T-helper 2 cell (primary cell): ENCODE measurements around the gene ABI1.

Source experiments
- DNase-seq, 5 experiments: peaks; one replicate each; pipeline versions ENCODE4 v3.0.0 to v3.0.0-alpha.2; 2012 to 2022

The ABI1 gene

GRCh38 chr10:26854524-26854923 is 6.2 kb downstream of the ABI1 start:
- DNase-seq, result no peak

- peak in 1 of 5 experiments; percentile 34 for DNase-seq
These were observed 16.3 kb downstream of the ABI1 start for GRCh38 chr10:26844396-26844975.

GRCh38 chr10:26843736-26844135 is 17.0 kb downstream of the ABI1 start:
- DNase-seq, result no peak

- peak in 1 of 5 experiments; percentile 6 for DNase-seq
These were observed 18.9 kb downstream of the ABI1 start for GRCh38 chr10:26841733-26842317.

- DNase-seq, result no peak
These were observed 19.6 kb downstream of the ABI1 start for GRCh38 chr10:26840938-26841732.

- no peak for DNase-seq
These were observed 20.7 kb downstream of the ABI1 start for GRCh38 chr10:26839966-26840627.

- DNase-seq, result no peak
These were observed 23.6 kb downstream of the ABI1 start for GRCh38 chr10:26837139-26837538.

- no peak for DNase-seq
These were observed 25.7 kb downstream of the ABI1 start for GRCh38 chr10:26835025-26835424.

- DNase-seq, result no peak
These were observed 27.8 kb downstream of the ABI1 start for GRCh38 chr10:26832960-26833359.

- DNase-seq, result no peak
These were observed 28.8 kb downstream of the ABI1 start for GRCh38 chr10:26831936-26832335.

GRCh38 chr10:26829810-26830515 is 30.8 kb downstream of the ABI1 start:
- DNase-seq, result no peak

GRCh38 chr10:26824015-26824690 is 36.6 kb downstream of the ABI1 start:
- DNase-seq, result no peak

- DNase-seq, result no peak
These were observed 38.8 kb downstream of the ABI1 start for GRCh38 chr10:26821699-26822570.

GRCh38 chr10:26815500-26815899 is 45.3 kb downstream of the ABI1 start:
- no peak for DNase-seq

GRCh38 chr10:26810435-26811026 is 50.2 kb downstream of the ABI1 start:
- DNase-seq, result no peak

GRCh38 chr10:26809973-26810372 is 50.8 kb downstream of the ABI1 start:
- DNase-seq, result no peak

GRCh38 chr10:26807532-26807931 is 53.2 kb downstream of the ABI1 start:
- DNase-seq, result no peak

- DNase-seq, result peak in 1 of 5 experiments; percentile 30
These were observed 54.2 kb downstream of the ABI1 start for GRCh38 chr10:26806557-26806956.

- no peak for DNase-seq
These were observed 55.1 kb downstream of the ABI1 start for GRCh38 chr10:26805567-26806245.
